CD4-positive, alpha-beta T cell treated with Interleukin-4 for 1 hour (primary cell): ENCODE data around the gene KIRREL3.

ENCODE experiments used
- DNase-seq, 2 donors: peaks; one replicate each; pipeline ENCODE4 v3.0.0-alpha.2; 2020 to 2022

Gene KIRREL3

DNA sequence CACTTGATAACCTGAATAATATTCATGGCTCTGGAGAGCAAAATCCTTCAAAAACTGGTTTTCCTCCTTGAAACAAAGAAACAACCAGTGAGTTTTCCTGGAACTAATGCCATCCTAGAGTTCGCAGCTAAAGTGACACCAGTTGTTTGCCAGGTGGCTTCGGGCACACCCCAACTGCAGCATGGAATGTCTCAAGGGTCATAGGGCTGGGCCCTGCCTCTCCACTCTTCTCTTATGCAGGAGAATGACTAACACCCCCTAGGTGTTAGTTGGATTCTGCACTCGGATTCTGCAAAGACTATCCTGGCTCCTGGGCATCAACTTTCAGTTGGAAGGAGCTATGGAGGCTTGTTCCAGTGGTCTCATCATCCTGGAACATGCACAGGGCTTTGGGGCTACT, 98.8 kb downstream of the KIRREL3 start:
- DNase-seq = no peak

GRCh38 chr11:126899961-126900748, 100.4 kb downstream of the KIRREL3 start:
- no peak for DNase-seq

DNA sequence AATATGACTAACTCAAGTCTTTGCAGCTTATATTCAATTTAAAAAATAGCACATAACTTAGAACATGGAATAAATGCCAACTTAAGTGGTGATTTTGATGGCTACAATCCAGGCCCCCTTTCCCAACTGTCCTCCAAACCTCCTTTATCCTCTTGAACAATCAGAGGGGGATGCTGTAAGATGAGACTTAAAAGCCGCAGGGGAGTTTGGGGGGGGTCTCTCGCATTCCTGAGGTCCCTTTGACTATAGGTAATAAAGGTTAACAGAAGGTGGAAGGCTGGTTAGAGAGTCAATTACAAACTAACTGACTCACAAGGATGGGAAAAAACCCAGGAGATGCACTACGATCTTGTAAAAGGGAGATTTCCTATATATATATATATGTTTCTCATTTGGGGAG, 101.8 kb downstream of the KIRREL3 start:
- DNase-seq = no peak

DNA sequence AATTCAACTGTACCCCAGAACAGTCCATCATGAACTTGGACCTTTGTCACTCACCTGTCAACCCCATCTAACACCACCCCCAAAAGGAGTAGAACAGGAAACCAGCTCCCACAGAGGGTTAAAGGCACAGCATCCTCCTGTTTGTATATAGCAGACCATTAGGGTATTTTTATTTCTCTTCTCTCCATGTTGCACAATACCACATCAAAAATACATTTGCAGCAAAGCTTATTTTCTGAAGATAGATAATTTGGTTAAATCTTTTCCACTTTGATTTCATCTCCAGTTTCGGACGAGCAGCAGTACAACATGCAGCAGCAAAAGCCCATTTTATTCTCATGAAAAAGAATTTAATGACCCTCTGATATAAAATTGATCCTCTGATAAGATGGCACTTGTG, 103.1 kb downstream of the KIRREL3 start:
- no peak for DNase-seq

GRCh38 chr11:126896025-126896424, 104.5 kb downstream of the KIRREL3 start:
- no peak for DNase-seq

DNA sequence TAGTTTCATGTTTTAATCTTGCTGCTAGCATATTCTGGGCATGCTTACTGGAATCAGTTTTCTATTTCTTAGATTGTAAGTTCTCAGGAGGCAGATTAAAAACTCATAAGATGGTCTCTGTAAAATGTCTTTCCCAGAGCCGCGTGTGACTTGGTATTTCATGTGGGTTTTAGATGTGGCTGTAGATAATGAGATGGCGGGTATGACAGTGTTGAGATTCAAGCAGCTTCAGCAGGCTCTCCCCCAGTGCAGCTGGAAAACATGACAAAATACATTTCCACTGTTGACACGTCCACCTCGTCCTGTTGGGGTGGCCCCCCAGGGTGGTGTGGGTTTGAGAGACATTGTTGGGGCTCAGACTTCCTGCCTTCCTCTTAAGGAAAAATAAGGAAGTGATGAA, 106.8 kb downstream of the KIRREL3 start:
- DNase-seq = no peak

GRCh38 chr11:126892756-126893155, 107.8 kb downstream of the KIRREL3 start:
- DNase-seq = no peak

DNA sequence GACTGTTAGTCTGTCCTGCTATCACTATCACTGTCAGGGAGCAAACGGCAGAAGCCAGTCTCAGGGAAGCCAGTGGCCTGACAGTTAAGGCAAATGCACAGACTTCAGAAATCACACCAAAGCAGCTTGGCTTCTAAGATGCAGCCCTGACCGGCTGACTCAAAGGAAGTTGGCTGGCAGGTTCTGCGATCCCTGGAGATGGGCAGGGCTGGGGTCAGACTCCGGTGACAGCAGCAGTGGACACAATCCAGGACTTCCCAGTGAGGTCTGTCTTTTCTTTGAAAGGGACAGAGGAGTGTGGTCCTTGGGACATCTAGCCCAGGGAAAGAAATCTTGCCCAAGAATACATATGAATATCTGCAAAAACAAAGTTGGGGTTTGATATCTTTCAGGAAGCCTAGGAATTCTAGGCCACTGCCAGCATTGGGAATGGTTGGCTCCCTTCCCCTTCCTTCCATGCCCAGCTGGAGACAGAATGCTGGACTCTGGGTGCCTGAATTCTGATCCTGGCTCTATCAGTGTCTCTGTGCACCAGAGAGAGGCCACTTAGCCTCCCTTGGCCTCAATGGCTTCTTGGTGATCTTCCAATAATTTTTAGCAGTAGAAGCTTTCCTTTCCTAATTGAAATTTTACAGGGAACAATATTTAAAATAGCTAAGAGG, 108.9 kb downstream of the KIRREL3 start:
- no peak for DNase-seq

GRCh38 chr11:126890561-126890960, 110.0 kb downstream of the KIRREL3 start:
- DNase-seq = no peak

DNA sequence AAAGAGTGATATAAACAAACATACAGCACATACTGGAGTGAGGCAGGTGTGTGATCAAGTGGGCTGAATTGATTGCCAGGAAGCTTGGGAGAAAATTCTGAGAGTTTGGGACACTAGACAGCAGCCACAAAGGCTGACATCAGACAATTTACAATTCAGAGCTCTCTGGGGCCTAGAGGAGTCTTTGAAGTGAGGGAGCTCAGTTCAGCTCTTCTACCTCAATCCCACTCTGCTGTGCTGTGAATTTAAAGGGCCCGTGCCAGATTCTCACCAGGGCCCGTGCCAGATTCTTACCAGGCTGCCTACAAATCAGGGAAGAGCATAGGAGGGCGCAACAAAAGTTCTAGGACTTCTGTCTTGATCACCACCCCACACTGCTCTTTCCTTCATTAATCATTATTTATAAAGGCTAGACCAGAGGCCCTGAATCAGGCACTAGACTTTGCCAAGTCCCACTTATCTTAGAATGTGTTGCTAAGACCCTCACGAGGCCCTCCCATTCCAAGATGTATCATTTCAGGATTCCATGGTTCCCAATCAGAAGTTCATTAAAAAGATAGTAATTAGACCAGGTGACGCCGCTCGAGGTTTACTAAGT, 112.4 kb downstream of the KIRREL3 start:
- no peak for DNase-seq

GRCh38 chr11:126886636-126887035, 113.9 kb downstream of the KIRREL3 start:
- DNase-seq = no peak

GRCh38 chr11:126886085-126886484, 114.5 kb downstream of the KIRREL3 start:
- DNase-seq = no peak

- DNase-seq = no peak
Observed at GRCh38 chr11:126884594-126884993, 116.0 kb downstream of the KIRREL3 start.

DNA sequence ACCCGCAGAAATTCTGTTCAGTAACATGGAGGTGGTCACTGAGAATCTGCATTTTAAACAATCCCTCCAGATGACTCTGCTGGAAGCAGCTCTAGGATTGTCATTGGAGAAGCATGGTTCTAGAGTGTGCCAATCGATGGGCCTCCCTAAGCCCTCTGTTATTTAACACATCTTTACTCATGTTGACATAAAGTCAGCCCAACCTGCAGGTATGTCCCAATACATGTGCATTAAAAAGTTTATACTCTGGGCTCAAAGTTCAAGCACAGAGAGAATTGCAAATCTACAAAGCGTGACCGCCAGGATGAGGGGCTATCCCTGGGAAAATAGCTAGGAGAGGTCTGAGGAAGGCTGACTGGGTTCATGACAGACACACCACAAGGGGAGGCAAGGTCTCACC, 116.4 kb downstream of the KIRREL3 start:
- no peak for DNase-seq

GRCh38 chr11:126880872-126881271, 119.7 kb downstream of the KIRREL3 start:
- DNase-seq = no peak

GRCh38 chr11:126879516-126879915, 121.1 kb downstream of the KIRREL3 start:
- no peak for DNase-seq

DNA sequence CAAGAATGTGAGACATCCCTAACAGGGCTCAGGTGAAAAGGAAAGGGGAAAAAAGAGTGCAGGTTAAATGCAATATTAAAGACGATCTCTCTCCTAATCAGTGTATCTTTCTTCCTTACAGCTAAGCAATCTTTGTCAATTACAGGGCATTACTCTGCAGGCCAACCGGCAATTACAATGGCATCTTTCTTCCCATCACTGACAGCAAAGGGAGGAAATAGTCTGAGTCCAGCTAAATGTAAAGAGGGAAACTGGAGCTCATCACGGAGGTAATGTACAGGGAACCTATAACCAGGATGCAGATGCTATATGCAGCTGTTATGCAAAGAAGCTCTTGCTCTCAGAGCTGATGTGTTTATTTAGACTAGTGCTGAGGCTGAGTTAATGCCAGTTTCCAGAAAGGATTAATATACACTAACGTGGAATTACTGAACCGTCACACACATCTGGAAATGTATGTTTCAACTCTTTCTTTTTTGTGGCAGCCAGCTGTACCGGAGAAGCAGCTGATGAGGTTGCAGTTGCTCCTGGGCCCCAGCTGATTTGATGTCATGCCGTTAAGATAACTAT, 121.6 kb downstream of the KIRREL3 start:
- no peak for DNase-seq

- DNase-seq = no peak
Observed at GRCh38 chr11:126874831-126875230, 125.7 kb downstream of the KIRREL3 start.

DNA sequence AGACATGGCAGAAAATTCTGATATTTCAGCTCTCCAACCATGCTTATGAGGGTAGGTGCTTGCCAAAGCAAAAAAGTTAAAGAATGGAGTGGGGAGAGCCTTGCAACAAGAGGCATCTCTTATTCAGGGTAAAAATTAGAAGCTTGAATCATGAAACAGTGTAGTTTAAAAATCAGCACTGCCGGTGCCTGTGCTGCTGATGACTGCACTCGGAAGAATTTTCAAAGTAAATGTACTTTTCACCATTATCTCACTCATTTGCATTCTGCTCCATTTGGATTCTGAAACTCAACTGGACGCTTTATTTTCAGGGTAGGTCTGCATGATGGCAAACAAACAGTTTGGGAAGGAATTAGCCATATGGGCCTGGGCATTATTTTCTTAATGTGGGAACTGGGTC, 126.3 kb downstream of the KIRREL3 start:
- DNase-seq = no peak

DNA sequence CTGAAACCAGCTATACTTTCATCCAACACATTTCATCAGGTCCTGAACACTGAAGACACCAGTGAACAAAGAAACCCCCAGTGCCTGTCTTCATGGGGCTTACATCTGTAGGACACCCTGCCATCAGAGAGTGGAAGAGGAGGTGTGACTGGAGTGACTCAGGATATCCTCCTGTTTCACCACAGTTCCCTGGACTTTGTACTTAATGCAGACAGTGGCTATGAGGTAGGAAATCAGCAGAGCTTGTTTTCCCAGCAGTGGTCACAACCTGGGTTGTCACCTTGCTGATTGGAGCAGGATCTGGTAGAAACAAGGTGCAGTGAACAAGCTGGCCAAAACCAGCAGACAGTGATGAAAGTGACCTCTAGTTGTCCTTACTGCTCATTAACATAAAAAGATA, 128.8 kb downstream of the KIRREL3 start:
- DNase-seq = no peak

DNA sequence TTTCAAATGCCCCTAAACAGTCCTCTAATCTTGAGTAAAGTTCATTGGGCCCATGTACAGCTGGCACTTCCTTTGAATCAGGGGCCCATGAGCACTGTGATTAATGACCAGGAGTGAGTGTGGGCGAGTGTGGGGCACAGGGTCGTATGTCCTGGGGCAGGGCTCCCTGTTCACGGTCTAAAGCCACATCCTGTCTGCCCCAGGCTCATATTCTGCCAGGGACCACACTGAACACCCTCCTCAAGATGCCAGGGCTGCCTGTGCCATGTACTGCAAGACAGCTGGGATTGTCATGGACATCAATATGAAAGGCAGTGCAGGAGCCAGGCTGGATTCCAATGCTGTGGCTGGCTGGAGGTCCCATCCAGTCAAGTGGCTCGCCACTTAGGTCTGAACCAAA, 130.5 kb downstream of the KIRREL3 start:
- no peak for DNase-seq

DNA sequence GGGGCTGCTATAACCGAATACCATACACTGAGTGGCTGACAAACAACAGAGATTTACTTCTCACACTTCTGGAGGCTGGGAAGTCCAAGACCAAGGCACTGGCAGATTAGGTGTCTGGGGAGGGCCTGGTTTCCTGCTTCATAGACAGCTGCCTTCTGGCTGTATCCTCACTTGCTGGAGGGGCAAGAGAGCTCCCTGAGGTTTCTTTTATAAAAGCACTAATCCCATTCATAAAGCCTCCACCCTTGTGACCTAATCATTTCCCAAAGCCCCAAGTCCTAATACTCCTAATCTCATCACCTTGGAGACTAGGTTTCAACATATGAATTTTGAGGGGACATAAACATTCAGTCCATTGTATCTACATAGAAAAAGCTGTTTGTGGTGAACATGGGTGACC, 131.8 kb downstream of the KIRREL3 start:
- no peak for DNase-seq

DNA sequence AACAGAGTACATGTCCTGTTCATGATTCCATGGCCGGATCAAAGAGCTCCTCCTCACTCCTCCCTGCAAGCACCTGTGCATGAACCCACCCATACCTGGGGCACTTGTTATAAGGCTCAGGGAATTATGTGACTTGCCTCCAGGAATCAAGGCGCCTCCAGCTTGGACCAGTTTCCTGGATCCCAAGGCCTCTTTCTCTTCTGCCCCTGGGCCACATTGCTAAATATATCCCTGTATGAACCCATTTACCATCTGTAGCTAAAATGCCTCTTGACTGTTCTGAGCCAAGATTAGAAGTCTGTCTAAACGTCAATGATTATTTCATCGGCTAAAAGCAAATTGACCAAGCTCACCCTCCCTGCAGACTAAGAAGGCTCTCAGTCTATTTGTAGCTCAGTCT, 135.6 kb downstream of the KIRREL3 start:
- DNase-seq = no peak
